Mucosa of descending colon (tissue), 3 donors: ENCODE data around the gene PIGW. TPM values are rescaled to one million over a fixed set of nuclear protein-coding genes. Genes with fewer than 3 reads are reported as not detected.

Experiments
- ATAC-seq: fragments of 200-7000 bp; cut with Tn5 transposase; one replicate; pipeline ENCODE4 v1.9.1; 2020; ENCODE audit warnings: mild to moderate bottlenecking, moderate library complexity
- DNase-seq, 3 donors: peaks; one replicate each; pipeline ENCODE4 v3.0.0-alpha.2; 2020
- H3K36me3 ChIP-seq: fragments of 200-600 bp; one replicate; pipeline ENCODE4 v1.8.0; 2021; ENCODE audit warnings: low read depth, mild to moderate bottlenecking
- H3K4me1 ChIP-seq: fragments of 200-600 bp; one replicate; pipeline ENCODE4 v1.8.0; 2021; ENCODE audit warnings: low read depth, mild to moderate bottlenecking
- H3K4me3 ChIP-seq: fragments of 200-600 bp; one replicate; pipeline ENCODE4 v1.8.0; 2021; ENCODE audit warnings: mild to moderate bottlenecking
- H3K9me3 ChIP-seq: fragments of 200-600 bp; one replicate; pipeline ENCODE4 v1.8.0; 2021; ENCODE audit warnings: mild to moderate bottlenecking
- intact Hi-C, 2 donors: fragments of 100-400 bp; cut with DNase I in 1 of 2; cut with micrococcal nuclease in 1 of 2; formaldehyde crosslinking; loops; one replicate each; pipeline versions ENCODE4 v1.11.0 to v1.11.1; 2022; cut with DNase I, micrococcal nuclease
- total RNA-seq, 3 donors: library from RNA; stranded (reverse); fragmentation: NEBNext Ultra II Directional in 2 of 3; extraction: Animal tissue kit (Norgen Biotek cat#: 25700) in 2 of 3; gene quantifications; one replicate each; pipeline versions ENCODE4 v1.2.1 to v1.2.4, GENCODE V29; 2021 to 2023
- TF ChIP-seq, protein P1 (sequence below): fragments of 200-600 bp; IDR thresholded peaks from one replicate; pipeline ENCODE4 v1.8.0; 2022; ENCODE audit warnings: antibody characterized with exemption, mild to moderate bottlenecking
- donor health status: DM: no; HTN: no; CAD: no; lungs with moderate emphysema.
- donor health status: DM: no; HTN: no; CAD: no.
- donor health status: DM: no; HTN: yes; CAD: no.

The PIGW gene
- total RNA-seq, 3 donors from 2014 or later: 4.6 to 10.2 (median 7.0) TPM

GRCh38 chr17:36493956-36494355, 40.8 kb upstream of the PIGW start:
- Histone ChIP-seq H3K36me3 (peaks cover 25% of the 10 kb centered on the region), H3K4me1 (no peaks in the 10 kb centered on the region), H3K9me3 (no peaks in the 10 kb centered on the region), H3K4me3 (no peak overlapping the region)
- DNase-seq: no peak
- TF ChIP-seq, protein P1, sequence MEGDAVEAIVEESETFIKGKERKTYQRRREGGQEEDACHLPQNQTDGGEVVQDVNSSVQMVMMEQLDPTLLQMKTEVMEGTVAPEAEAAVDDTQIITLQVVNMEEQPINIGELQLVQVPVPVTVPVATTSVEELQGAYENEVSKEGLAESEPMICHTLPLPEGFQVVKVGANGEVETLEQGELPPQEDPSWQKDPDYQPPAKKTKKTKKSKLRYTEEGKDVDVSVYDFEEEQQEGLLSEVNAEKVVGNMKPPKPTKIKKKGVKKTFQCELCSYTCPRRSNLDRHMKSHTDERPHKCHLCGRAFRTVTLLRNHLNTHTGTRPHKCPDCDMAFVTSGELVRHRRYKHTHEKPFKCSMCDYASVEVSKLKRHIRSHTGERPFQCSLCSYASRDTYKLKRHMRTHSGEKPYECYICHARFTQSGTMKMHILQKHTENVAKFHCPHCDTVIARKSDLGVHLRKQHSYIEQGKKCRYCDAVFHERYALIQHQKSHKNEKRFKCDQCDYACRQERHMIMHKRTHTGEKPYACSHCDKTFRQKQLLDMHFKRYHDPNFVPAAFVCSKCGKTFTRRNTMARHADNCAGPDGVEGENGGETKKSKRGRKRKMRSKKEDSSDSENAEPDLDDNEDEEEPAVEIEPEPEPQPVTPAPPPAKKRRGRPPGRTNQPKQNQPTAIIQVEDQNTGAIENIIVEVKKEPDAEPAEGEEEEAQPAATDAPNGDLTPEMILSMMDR: no peak
- no peak for ATAC-seq
- intact Hi-C loops: no loop called here

DNA sequence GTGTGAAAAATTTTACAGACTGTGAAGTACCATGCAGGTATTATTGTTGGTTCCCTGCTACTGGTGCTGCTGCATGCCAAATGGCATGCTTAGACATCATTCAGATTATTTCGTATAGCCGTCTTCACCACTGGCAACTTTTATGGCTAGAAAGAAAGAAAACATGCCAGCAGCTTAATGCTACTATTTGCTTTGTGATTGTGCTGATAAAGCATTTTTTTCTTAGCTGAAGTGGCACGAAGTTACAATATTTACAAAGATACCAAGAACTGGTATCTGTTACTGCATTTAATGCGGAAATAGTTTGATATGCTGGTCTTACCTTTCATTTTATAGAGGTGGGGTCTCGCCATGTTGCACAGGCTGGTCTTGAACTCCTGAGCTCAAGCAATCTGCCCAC, 40.1 kb upstream of the PIGW start:
- TF ChIP-seq, protein P1: no peak
- DNase-seq (no peak), ATAC-seq (no peak)
- Histone ChIP-seq H3K36me3 (peaks cover 25% of the 10 kb centered on the region), H3K4me3 (no peak overlapping the region), H3K4me1 (no peaks in the 10 kb centered on the region), H3K9me3 (no peaks in the 10 kb centered on the region)
- intact Hi-C loops: no loop called here

- Histone ChIP-seq H3K36me3 (peaks cover 25% of the 10 kb centered on the region), H3K4me1 (no peaks in the 10 kb centered on the region), H3K4me3 (no peak overlapping the region), H3K9me3 (no peaks in the 10 kb centered on the region)
- intact Hi-C loops: no loop called here
- no peak for ATAC-seq
- TF ChIP-seq, protein P1: no peak
- DNase-seq: no peak
Observed at GRCh38 chr17:36495076-36495578, 39.7 kb upstream of the PIGW start.

DNA sequence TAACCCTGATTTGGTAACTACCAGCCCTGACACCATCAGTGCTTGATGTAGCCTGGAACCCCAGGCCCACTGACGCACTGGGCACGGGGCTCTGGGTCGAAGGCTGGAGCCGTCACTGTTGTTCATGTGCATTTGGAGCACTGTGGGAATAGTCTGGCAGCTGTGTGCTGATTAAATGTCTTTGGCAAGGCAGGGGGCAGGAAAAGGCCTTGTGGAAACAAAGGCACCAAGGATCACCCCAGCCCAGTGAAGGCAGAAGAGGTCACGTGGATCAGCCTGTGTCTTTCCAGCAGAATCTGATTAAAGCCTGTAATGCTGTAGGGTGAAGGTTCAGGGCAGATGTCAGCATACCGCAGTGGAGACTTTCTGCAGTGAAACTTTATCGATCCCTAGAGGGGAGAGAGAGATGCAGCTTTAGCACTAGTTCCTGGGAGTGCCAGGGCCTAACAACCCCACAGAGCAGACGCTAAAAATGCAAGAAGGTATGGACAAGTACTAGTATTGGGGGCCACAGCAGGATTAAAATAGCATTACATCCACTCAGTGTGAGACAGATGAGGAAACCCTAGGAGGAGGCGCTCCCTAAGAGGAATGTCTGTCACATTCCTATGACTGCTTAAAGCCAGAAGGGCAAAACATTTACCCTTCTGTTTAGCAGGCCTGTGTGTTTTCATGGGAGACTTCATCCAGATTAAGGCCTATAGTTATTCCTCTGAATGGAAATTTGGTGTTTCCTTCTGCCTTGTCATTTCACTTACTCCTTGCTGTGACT, 38.6 kb upstream of the PIGW start:
- TF ChIP-seq, protein P1: no peak
- no peaks in the 10 kb centered on the region for H3K4me1 ChIP-seq
- H3K36me3 ChIP-seq: peaks cover 25% of the 10 kb centered on the region
- no peak overlapping the region for H3K4me3 ChIP-seq
- DNase-seq (no peak), ATAC-seq (no peak)
- no peaks in the 10 kb centered on the region for H3K9me3 ChIP-seq
- intact Hi-C loops: no loop called here

- intact Hi-C loops: no loop called here
Observed at GRCh38 chr17:36498155-36498554, 36.6 kb upstream of the PIGW start.

More at GRCh38 chr17:36498155-36498554, 36.6 kb upstream of the PIGW start:
- TF ChIP-seq, protein P1: no peak
- ATAC-seq (no peak), DNase-seq (no peak)
- H3K9me3 ChIP-seq: no peaks in the 10 kb centered on the region
- H3K4me3 ChIP-seq: no peak overlapping the region
- H3K36me3 ChIP-seq: peaks cover 23% of the 10 kb centered on the region
- H3K4me1 ChIP-seq: no peaks in the 10 kb centered on the region
